WERI-Rb-1 (cell line): ENCODE measurements around the gene DBNL.
"Not testable (repeated sequence)": the region's sequence is repeated elsewhere in the genome, so short reads cannot be mapped to it uniquely, and the experiment has no call there.

ENCODE experiments used
- DNase-seq: peaks from one replicate; pipeline ENCODE4 v3.0.0-alpha.2; 2020
- H3K27ac ChIP-seq: fragments of 250-450 bp; sonication (Bioruptor Pico); 2 replicates; pipeline ENCODE4 v1.5.1; 2020; ENCODE audit warnings: mild to moderate bottlenecking, moderate library complexity
- H3K27me3 ChIP-seq: fragments of 250-450 bp; sonication (Bioruptor Pico); 2 replicates; pipeline ENCODE4 v1.5.1; 2021; ENCODE audit warnings: mild to moderate bottlenecking, low read depth, moderate library complexity; ENCODE audit not compliant: insufficient read depth, severe bottlenecking
- H3K36me3 ChIP-seq: fragments of 250-450 bp; sonication (Bioruptor Pico); 2 replicates; pipeline ENCODE4 v1.5.1; 2020; ENCODE audit warnings: mild to moderate bottlenecking, moderate library complexity
- H3K4me3 ChIP-seq: 2 replicates; pipeline ENCODE4 v1.5.1; 2011; ENCODE audit warnings: low read depth, mild to moderate bottlenecking, control low read depth, low read length
- H3K9me3 ChIP-seq: fragments of 250-450 bp; sonication (Bioruptor Pico); 2 replicates; pipeline ENCODE4 v1.5.1; 2021; ENCODE audit warnings: mild to moderate bottlenecking, moderate library complexity; ENCODE audit not compliant: severe bottlenecking
- CTCF ChIP-seq: IDR thresholded peaks from 2 replicates; pipeline ENCODE4 v1.5.1; 2011; ENCODE audit warnings: low read depth, mild to moderate bottlenecking, control low read depth, inconsistent platforms, low read length

Gene DBNL

GRCh38 chr7:44032031-44032430, 12.5 kb upstream of the DBNL start:
- H3K27ac ChIP-seq, H3K36me3 ChIP-seq, DNase-seq, H3K27me3 ChIP-seq, H3K4me3 ChIP-seq, H3K9me3 ChIP-seq: not testable (repeated sequence)

GRCh38 chr7:44033971-44034844, 10.3 kb upstream of the DBNL start:
- H3K27me3 ChIP-seq, H3K36me3 ChIP-seq, H3K27ac ChIP-seq, H3K9me3 ChIP-seq, DNase-seq, H3K4me3 ChIP-seq: not testable (repeated sequence)

- H3K36me3 ChIP-seq, H3K27me3 ChIP-seq, H3K27ac ChIP-seq, H3K4me3 ChIP-seq, H3K9me3 ChIP-seq: not testable (repeated sequence)
- peak; percentile 34 for DNase-seq
Observed at GRCh38 chr7:44036364-44036763, 8.1 kb upstream of the DBNL start.

- not testable (repeated sequence) for H3K36me3 ChIP-seq, H3K27me3 ChIP-seq, H3K9me3 ChIP-seq, DNase-seq, H3K4me3 ChIP-seq, H3K27ac ChIP-seq
Observed at GRCh38 chr7:44037951-44038350, 6.6 kb upstream of the DBNL start.

- not testable (repeated sequence) for H3K27ac ChIP-seq, H3K36me3 ChIP-seq, DNase-seq, H3K4me3 ChIP-seq, H3K27me3 ChIP-seq, H3K9me3 ChIP-seq
Observed at GRCh38 chr7:44038553-44038952, 5.9 kb upstream of the DBNL start.

- peak; percentile 97 for DNase-seq
- H3K4me3 ChIP-seq, result peak overlapping the region; percentile 23
- not testable (repeated sequence) for H3K9me3 ChIP-seq, H3K27ac ChIP-seq, H3K27me3 ChIP-seq, H3K36me3 ChIP-seq
Observed at GRCh38 chr7:44038961-44039558, 5.4 kb upstream of the DBNL start.

GRCh38 chr7:44039800-44040492, 4.6 kb upstream of the DBNL start:
- peak overlapping the region; percentile 19 for H3K4me3 ChIP-seq
- H3K27ac ChIP-seq, H3K9me3 ChIP-seq, H3K27me3 ChIP-seq, H3K36me3 ChIP-seq, DNase-seq: not testable (repeated sequence)

- not testable (repeated sequence) for H3K36me3 ChIP-seq, H3K9me3 ChIP-seq, H3K27ac ChIP-seq, H3K27me3 ChIP-seq
- DNase-seq, result peak; percentile 36
- H3K4me3 ChIP-seq, result peak overlapping the region; percentile 19
- 0 out of 2 replicates have a peak, but pooled peaks have one; percentile 16 for TF ChIP-seq CTCF
Observed at GRCh38 chr7:44040493-44040891, 4.0 kb upstream of the DBNL start.

- Histone ChIP-seq H3K4me3 (no peak overlapping the region), H3K27ac (no peak overlapping the region), H3K9me3 (no peaks in the 10 kb centered on the region), H3K36me3 (peaks cover 15% of the 10 kb centered on the region), H3K27me3 (no peaks in the 10 kb centered on the region)
- no peak for TF ChIP-seq CTCF
- DNase-seq, result no peak
Observed at GRCh38 chr7:44042221-44042620, 2.3 kb upstream of the DBNL start.
